Panc1 (cell line): ENCODE data around the gene TMPRSS5. TPM values are rescaled to one million over a fixed set of nuclear protein-coding genes. Genes with fewer than 3 reads are reported as not detected.

ENCODE experiments used
- ATAC-seq: fragments of 200-7000 bp; cut with Tn5 transposase; 2 replicates; pipeline ENCODE4 v1.9.1; 2020; ENCODE audit warnings: mild to moderate bottlenecking, moderate library complexity
- BruUV-seq: library from RNA; stranded (reverse); fragments of 400-500 nt; replicated peaks from 2 replicates; lab custom pipeline; 2021; lab: Mats Ljungman, UMichigan
- CTCF ChIA-PET: fragments of 300-600 bp; sonication (Branson Sonifier 250); formaldehyde crosslinking; loops from one replicate; lab custom pipeline; 2022; ENCODE audit warnings: antibody characterized with exemption; lab: Charles Lee
- POLR2A ChIA-PET: fragments of 300-600 bp; sonication (Branson Sonifier 250); formaldehyde crosslinking; loops from one replicate; lab custom pipeline; 2022; ENCODE audit warnings: antibody characterized with exemption; lab: Charles Lee
- DNase-seq: peaks from one replicate; pipeline ENCODE4 v3.0.0-alpha.2; 2010; ENCODE audit warnings: low read depth, low spot score
- H3K27ac ChIP-seq: 2 replicates; pipeline ENCODE4 v1.5.1; 2011; ENCODE audit warnings: mild to moderate bottlenecking, low read length, inconsistent platforms
- H3K27me3 ChIP-seq: fragments of 200-500 bp; sonication (Bioruptor generic); 2 replicates; pipeline ENCODE4 v1.6.0; 2014; ENCODE audit warnings: low read length, inconsistent platforms; ENCODE audit not compliant: control insufficient read depth, insufficient read depth
- H3K36me3 ChIP-seq: fragments of 200-500 bp; sonication (Bioruptor generic); 2 replicates; pipeline ENCODE4 v1.5.1; 2014; ENCODE audit warnings: inconsistent platforms, mild to moderate bottlenecking, low read length, moderate library complexity; ENCODE audit not compliant: control insufficient read depth, insufficient read depth
- H3K4me1 ChIP-seq: 2 replicates; pipeline ENCODE4 v1.5.1; 2011; ENCODE audit warnings: inconsistent platforms, mild to moderate bottlenecking, low read length, moderate library complexity; ENCODE audit not compliant: control insufficient read depth, insufficient read depth
- H3K4me3 ChIP-seq, 2 experiments: 2 replicates each; pipeline ENCODE4 v1.5.1; 2011 to 2012; ENCODE audit warnings: low read depth in 2 of 2, low read length in 2 of 2, mild to moderate bottlenecking in 2 of 2, inconsistent platforms in 1 of 2, moderate library complexity in 1 of 2
- H3K9me3 ChIP-seq: fragments of 200-500 bp; sonication (Bioruptor generic); 2 replicates; pipeline ENCODE4 v1.5.1; 2014; ENCODE audit warnings: low read depth, mild to moderate bottlenecking, inconsistent platforms, low read length, moderate library complexity; ENCODE audit not compliant: control insufficient read depth, insufficient read depth
- POLR2AphosphoS5 ChIP-seq: IDR thresholded peaks from 2 replicates; pipeline ENCODE4 v1.6.1; 2012; ENCODE audit warnings: mild to moderate bottlenecking, low read depth, low read length, moderate library complexity
- REST ChIP-seq, 2 experiments: IDR thresholded peaks; 2 replicates each; pipeline ENCODE4 v1.6.1; 2011 to 2012; ENCODE audit warnings: low read depth in 2 of 2, control low read depth in 1 of 2, low read length in 1 of 2, mild to moderate bottlenecking in 1 of 2, moderate library complexity in 1 of 2; ENCODE audit not compliant: insufficient read depth in 1 of 2
- SIN3A ChIP-seq: IDR thresholded peaks from 2 replicates; pipeline ENCODE4 v1.6.1; 2012; ENCODE audit warnings: low read depth, mild to moderate bottlenecking, low read length, moderate library complexity, borderline replicate concordance; ENCODE audit not compliant: insufficient read depth
- TCF7L2 ChIP-seq: IDR thresholded peaks from 2 replicates; pipeline ENCODE4 v1.6.1; 2011; ENCODE audit warnings: mild to moderate bottlenecking, low read depth, low read length, inconsistent platforms
- in situ Hi-C: cut with HindIII; loops from 2 replicates; pipeline ENCODE4 v1.10.0; 2016; ENCODE audit warnings: low sequenced_read_pairs, low pct_unique_long_range_greater_than_20kb
- intact Hi-C: fragments of 100-400 bp; cut with micrococcal nuclease; formaldehyde crosslinking; loops from one replicate; pipeline ENCODE4 v1.10.0; 2022; ENCODE audit not compliant: unreplicated experiment
- total RNA-seq: library from RNA; stranded (reverse); gene quantifications from one replicate; pipeline ENCODE4 v1.2.1, GENCODE V29; 2021; ENCODE audit not compliant: unreplicated experiment

The TMPRSS5 gene
- total RNA-seq, 1 experiment from 2014 or later: 0.85 TPM

DNA sequence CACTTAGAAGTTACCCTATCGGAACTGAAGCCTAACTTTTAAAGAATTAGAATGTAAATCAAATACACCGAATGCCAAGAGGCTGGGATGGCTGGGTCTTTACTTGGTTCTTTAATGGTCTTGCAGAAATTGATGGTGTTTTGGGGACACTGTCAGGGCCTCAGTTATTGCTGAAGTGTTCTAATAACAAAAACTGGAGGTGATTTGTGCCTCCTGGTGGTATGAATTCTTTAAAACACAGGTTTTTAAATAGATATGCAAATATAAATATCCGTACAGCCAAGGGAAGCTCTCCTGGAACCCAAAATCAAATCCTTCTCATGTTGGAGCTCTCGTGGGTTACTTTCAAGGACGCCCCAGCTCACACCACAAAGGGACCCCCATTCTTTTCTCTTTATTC, 19.3 kb upstream of the TMPRSS5 start:
- no peak for DNase-seq

GRCh38 chr11:113724778-113725177, 18.7 kb upstream of the TMPRSS5 start:
- in situ Hi-C loops (no loop called here), intact Hi-C loops (no loop called here)
- CTCF ChIA-PET: no interaction called here
- POLR2A ChIA-PET: no interaction called here
- Histone ChIP-seq H3K36me3 (no peaks in the 10 kb centered on the region), H3K4me1 (no peaks in the 10 kb centered on the region), H3K9me3 (no peaks in the 10 kb centered on the region), H3K27me3 (no peaks in the 10 kb centered on the region), H3K27ac (peak overlapping the region; percentile 46; the same call in 1 of the 2 replicates), H3K4me3 (no peak overlapping the region)
- no peak for DNase-seq
- no peak for ATAC-seq
- BruUV-seq: no TSS peak
- TF ChIP-seq POLR2AphosphoS5: no peak
- TF ChIP-seq TCF7L2: no peak
- TF ChIP-seq REST (IDR thresholded peaks at IDR 0.05; ENCODE audit: insufficient read depth in 1 of 2, low read depth in 2 of 2, low read length in 1 of 2): no peak

More for the DNA sequence above, 19.3 kb upstream of the TMPRSS5 start:
- BruUV-seq: no TSS peak
- no peaks in the 10 kb centered on the region for H3K9me3 ChIP-seq
- intact Hi-C loops: no loop called here
- peaks cover 3% of the 10 kb centered on the region; the same call in 1 of the 2 replicates for H3K4me1 ChIP-seq
- CTCF ChIA-PET: interaction anchor here (0.5 to 0.9 kb wide), 2 partner anchors 13 to 764 kb away, joined by 3 to 4 read pairs; partner anchors contain the start of gene NCAM1
- ATAC-seq: no peak
- peak overlapping the region; percentile 58; the same call in 1 of the 2 replicates for H3K27ac ChIP-seq
- no peaks in the 10 kb centered on the region for H3K27me3 ChIP-seq
- in situ Hi-C loops: no loop called here
- POLR2A ChIA-PET: no interaction called here
- H3K4me3 ChIP-seq: no peak overlapping the region
- no peaks in the 10 kb centered on the region for H3K36me3 ChIP-seq
- TF ChIP-seq SIN3A: no peak
- no peak for TF ChIP-seq REST (IDR thresholded peaks at IDR 0.05; ENCODE audit: insufficient read depth in 1 of 2, low read depth in 2 of 2, low read length in 1 of 2)
- no peak for TF ChIP-seq POLR2AphosphoS5
- TF ChIP-seq TCF7L2: no peak

GRCh38 chr11:113723787-113724186, 17.7 kb upstream of the TMPRSS5 start:
- DNase-seq (no peak), ATAC-seq (no peak)
- no TSS peak for BruUV-seq
- Histone ChIP-seq H3K4me3 (no peak overlapping the region), H3K4me1 (no peaks in the 10 kb centered on the region), H3K27me3 (no peaks in the 10 kb centered on the region), H3K9me3 (no peaks in the 10 kb centered on the region), H3K27ac (peak overlapping the region; percentile 46), H3K36me3 (no peaks in the 10 kb centered on the region)
- ChIA-PET POLR2A (no interaction called here), CTCF (no interaction called here)
- no peak for TF ChIP-seq SIN3A
- intact Hi-C loops (no loop called here), in situ Hi-C loops (no loop called here)
